GM12891 (cell line): ENCODE results near the gene TMX2.

Experiments
- POLR2A ChIP-seq: IDR thresholded peaks from 2 replicates; pipeline ENCODE4 v1.6.1; 2011; ENCODE audit warnings: low read depth, low read length, control low read depth
- SPI1 ChIP-seq: IDR thresholded peaks from 2 replicates; pipeline ENCODE4 v1.6.1; 2011; ENCODE audit warnings: low read depth, low read length, control low read depth

DNA sequence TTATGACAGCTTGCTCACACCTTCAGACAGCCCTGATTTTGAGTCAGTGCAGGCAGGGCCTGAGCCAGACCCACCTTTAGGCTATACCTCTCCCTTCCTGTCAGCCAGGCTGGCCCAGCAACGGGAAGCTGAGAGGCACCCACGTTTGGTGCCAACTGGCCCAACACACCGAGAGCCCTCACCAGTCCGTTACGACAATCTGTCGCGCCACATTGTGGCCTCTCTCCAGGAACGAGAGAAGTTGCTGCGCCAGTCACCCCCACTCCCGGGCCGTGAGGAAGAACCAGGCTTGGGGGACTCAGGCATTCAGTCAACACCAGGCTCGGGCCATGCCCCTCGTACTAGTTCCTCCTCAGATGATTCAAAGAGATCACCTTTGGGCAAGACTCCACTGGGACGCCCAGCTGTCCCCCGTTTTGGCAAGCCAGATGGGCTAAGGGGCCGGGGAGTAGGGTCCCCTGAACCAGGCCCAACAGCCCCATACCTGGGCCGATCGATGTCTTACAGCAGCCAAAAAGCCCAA is 13.5 kb upstream of the TMX2 start:
- TF ChIP-seq POLR2A (no peak), SPI1 (no peak)
